ENCODE results near the gene MYLK4.
A peak's percentile ranks its signal among the peaks of the same experiment; 100 is the strongest.

The MYLK4 gene

DNA sequence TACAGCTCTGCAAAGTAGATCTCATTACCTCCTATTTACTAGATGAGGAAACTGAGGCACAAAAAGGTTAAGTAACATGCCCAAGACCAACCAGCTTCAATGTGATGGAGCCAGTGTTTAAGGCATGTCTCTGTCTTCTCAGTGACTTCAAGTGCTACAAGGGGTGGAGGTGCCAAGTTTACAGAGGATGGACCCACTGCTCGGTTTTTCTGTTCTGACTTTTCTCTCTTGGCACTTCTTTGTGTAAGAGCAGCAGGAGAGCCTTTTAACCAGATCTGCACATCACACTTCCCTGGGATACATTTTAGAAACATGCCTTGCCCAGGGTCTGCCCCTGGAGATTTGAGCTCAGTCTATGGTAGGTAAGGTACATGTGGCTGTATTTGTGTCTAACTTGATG is 24.3 kb upstream of the MYLK4 start:
- no peak for DNase-seq

GRCh38 chr6:2773449-2773848 is 22.7 kb upstream of the MYLK4 start:
- DNase-seq = no peak

GRCh38 chr6:2772840-2773239 is 22.1 kb upstream of the MYLK4 start:
- DNase-seq = no peak

DNA sequence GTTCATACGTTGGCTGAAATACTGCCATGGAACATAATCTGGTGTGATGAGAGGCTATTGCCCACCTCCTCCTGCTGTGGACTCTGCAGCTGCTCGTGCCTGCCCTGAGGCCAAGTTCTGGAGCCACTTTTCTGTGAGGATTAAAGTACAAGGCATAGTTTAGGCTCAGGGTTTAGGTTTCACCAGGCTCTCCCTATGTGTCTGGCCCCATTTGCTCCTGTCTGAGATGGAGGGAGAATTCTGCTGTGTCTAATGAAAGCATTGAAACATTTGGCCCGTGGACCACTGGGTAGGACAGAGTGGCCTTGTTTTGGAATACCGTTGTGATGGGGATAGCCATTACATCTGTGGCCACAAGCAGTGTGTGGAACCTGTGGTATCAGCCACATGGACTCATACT is 20.4 kb upstream of the MYLK4 start:
- DNase-seq = no peak

DNA sequence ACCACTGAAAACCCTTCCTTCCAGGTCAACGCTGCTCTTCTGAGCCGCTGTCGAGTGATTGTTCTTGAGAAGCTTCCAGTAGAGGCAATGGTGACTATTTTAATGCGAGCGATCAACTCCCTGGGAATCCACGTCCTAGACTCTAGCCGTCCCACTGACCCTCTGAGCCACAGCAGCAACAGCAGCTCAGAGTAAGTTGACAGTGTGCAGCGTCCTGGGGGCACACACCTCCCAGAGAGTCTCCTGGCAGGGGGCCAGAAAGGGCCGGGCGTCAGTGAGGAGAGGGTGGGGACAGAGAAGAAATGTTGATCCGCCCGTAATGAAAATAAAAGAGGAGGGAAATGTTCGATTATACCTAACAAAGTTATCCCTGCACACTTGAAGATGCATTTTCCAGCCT is 19.4 kb upstream of the MYLK4 start:
- no peak for DNase-seq

GRCh38 chr6:2768696-2769095 is 18.0 kb upstream of the MYLK4 start:
- DNase-seq = no peak

GRCh38 chr6:2767657-2768524 is 17.2 kb upstream of the MYLK4 start:
- DNase-seq = no peak

- DNase-seq = no peak
These were observed 16.3 kb upstream of the MYLK4 start for GRCh38 chr6:2766767-2767656.

GRCh38 chr6:2765896-2766766 is 15.4 kb upstream of the MYLK4 start:
- peak; percentile 62 for DNase-seq

GRCh38 chr6:2765166-2765895 is 14.6 kb upstream of the MYLK4 start, which contains the start of gene WRNIP1:
Gene WRNIP1 (plus strand): TSS chr6:2765393. CDS start chr6:2765623, 230 bp downstream.
- peak; percentile 97 for DNase-seq

GRCh38 chr6:2764610-2765165 is 14.0 kb upstream of the MYLK4 start:
- DNase-seq = peak; percentile 72

- DNase-seq = no peak
These were observed 13.3 kb upstream of the MYLK4 start for GRCh38 chr6:2763876-2764540.

DNA sequence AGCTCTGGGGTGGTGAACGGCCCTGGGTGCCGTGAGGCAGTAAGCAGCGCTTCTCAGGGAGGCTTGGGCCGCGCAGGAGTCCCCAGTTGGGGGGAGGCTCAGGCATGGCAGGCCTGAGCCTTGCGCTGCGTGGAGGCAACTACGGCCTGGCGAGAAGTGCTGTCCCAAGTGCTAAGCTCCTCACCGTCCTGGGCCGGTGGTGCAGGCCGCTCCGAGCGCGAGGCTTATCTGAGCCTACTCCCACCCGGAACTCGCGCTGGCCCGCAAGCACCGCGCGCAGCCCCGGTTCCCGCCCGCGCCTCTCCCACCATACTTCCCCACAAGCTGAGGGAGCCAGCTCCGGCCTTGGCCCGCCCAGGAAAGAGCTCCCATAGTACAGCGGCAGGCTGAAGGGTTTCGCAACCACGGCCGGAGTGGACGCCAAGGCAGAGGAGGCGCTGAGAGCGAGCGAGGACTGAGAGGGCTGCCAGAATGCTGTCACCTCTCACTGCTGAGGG is 12.7 kb upstream of the MYLK4 start:
- DNase-seq = no peak

DNA sequence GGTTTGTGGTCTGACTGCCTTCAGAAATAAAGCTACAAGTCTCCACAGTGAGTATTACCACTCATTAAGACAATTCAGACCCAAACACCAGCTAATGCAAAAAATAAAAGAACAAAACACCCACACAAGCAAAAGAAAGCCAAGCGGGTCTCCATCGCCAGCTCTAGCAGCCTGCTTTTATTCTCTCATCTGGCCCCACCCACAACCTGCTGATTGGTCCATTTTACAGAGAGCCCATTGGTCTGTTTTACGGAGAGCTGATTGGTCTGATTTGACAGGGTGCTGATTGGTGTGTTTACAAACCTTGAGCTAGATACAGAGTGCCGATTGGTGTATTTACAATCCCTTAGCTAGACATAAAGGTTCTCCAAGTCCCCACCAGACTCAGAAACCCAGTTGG is 12.1 kb upstream of the MYLK4 start:
- DNase-seq = peak; percentile 23

GRCh38 chr6:2760882-2761842 is 10.4 kb upstream of the MYLK4 start:
- no peak for DNase-seq

- no peak for DNase-seq
These were observed 8.3 kb upstream of the MYLK4 start for GRCh38 chr6:2758980-2759379.

GRCh38 chr6:2756687-2757224 is 6.0 kb upstream of the MYLK4 start:
- DNase-seq = no peak

DNA sequence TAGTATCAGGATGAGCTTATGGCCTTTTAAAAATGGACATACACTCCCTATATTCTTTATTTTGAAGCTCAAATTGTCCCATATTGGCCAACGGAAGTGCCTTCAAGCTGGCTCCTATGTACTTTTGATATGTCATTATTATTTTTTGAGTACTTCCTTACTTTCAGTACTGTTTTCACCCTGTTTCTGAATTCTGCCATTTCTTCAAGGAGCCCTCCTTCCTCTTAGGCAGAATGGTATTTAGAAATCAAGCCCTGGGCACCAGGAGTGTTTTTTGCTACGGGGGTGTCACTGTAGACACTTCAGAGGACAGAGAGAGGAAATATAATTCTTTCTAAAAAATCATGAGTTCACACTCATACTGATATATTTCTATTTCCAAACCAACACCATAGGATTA is 5.5 kb upstream of the MYLK4 start:
- DNase-seq = no peak

DNA sequence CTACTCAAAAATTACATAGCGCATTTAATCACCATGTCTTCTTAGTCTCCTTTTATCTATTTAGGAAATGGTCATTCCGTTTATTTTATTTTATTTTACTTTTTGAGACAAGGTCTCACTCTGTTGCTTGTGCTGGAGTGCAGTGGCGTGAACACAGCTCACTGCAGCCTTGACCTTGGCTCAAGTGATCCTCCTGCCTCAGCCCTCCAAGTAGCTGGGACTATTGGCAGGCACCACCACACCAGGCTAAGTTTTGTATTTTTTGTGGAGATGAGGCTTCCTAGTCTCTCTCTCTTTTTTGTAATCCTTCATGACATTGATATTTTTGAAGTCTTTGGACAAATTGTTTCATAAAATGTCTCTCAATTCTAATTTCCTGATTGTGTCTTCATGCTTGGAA is 4.7 kb upstream of the MYLK4 start:
- DNase-seq = no peak

- DNase-seq = no peak
These were observed 4.2 kb upstream of the MYLK4 start for GRCh38 chr6:2754911-2755310.
